ENCODE measurements around the gene HPRT1.
"Not testable (repeated sequence)": the region's sequence is repeated elsewhere in the genome, so short reads cannot be mapped to it uniquely, and the experiment has no call there.

The HPRT1 gene

GRCh38 chrX:134460005-134460861, at the start of gene HPRT1:
Gene HPRT1, plus strand, starts transcription at chrX:134460165. Its CDS starts 147 bp downstream, at chrX:134460312.
- peak; percentile 78 for DNase-seq

- DNase-seq: no peak
These were observed 43.9 kb upstream of the HPRT1 start for GRCh38 chrX:134416087-134416486.

GRCh38 chrX:134418317-134419113, 41.5 kb upstream of the HPRT1 start:
- DNase-seq: no peak

- no peak for DNase-seq
These were observed 40.2 kb upstream of the HPRT1 start for GRCh38 chrX:134419784-134420183.

GRCh38 chrX:134423606-134424005, 36.4 kb upstream of the HPRT1 start:
- peak; percentile 62 for DNase-seq

- DNase-seq: no peak
These were observed 33.7 kb upstream of the HPRT1 start for GRCh38 chrX:134426281-134426680.

- no peak for DNase-seq
These were observed 28.1 kb upstream of the HPRT1 start for GRCh38 chrX:134431894-134432293.

- DNase-seq: no peak
These were observed 24.1 kb upstream of the HPRT1 start for GRCh38 chrX:134435894-134436293.

- DNase-seq: no peak
These were observed 16.9 kb upstream of the HPRT1 start for GRCh38 chrX:134443020-134443419.

- no peak for DNase-seq
These were observed 16.5 kb upstream of the HPRT1 start for GRCh38 chrX:134443461-134443860.

- DNase-seq: no peak
These were observed 15.3 kb upstream of the HPRT1 start for GRCh38 chrX:134444681-134445080.

- DNase-seq: no peak
These were observed 7.4 kb upstream of the HPRT1 start for GRCh38 chrX:134452596-134452995.

GRCh38 chrX:134453631-134454030, 6.3 kb upstream of the HPRT1 start:
- DNase-seq: no peak

GRCh38 chrX:134454506-134454905, 5.5 kb upstream of the HPRT1 start:
- DNase-seq: no peak

GRCh38 chrX:134457708-134458107, 2.3 kb upstream of the HPRT1 start:
- DNase-seq: peak; percentile 35

GRCh38 chrX:134459683-134460004, 321 bp upstream of the HPRT1 start:
- DNase-seq: peak; percentile 32

GRCh38 chrX:134460862-134461220, 876 bp downstream of the HPRT1 start:
- DNase-seq: peak; percentile 43

GRCh38 chrX:134461437-134461836, 1.5 kb downstream of the HPRT1 start:
- DNase-seq: peak; percentile 21

GRCh38 chrX:134462927-134463326, 3.0 kb downstream of the HPRT1 start:
- no peak for DNase-seq

- not testable (repeated sequence) for DNase-seq
These were observed 4.5 kb downstream of the HPRT1 start for GRCh38 chrX:134464453-134464852.

- DNase-seq: no peak
These were observed 9.5 kb downstream of the HPRT1 start for GRCh38 chrX:134469486-134469885.

GRCh38 chrX:134470013-134470412, 10.0 kb downstream of the HPRT1 start:
- DNase-seq: no peak

GRCh38 chrX:134472041-134472440, 12.1 kb downstream of the HPRT1 start:
- no peak for DNase-seq

- DNase-seq: no peak
These were observed 16.3 kb downstream of the HPRT1 start for GRCh38 chrX:134476284-134476683.

All from hematopoietic multipotent progenitor cell treated with erythropoietin and hydrocortisone succinate and interleukin-3 and kit ligand, for 8 days (in vitro differentiated cells).